ENCODE measurements around the gene PCBP3.

DNA sequence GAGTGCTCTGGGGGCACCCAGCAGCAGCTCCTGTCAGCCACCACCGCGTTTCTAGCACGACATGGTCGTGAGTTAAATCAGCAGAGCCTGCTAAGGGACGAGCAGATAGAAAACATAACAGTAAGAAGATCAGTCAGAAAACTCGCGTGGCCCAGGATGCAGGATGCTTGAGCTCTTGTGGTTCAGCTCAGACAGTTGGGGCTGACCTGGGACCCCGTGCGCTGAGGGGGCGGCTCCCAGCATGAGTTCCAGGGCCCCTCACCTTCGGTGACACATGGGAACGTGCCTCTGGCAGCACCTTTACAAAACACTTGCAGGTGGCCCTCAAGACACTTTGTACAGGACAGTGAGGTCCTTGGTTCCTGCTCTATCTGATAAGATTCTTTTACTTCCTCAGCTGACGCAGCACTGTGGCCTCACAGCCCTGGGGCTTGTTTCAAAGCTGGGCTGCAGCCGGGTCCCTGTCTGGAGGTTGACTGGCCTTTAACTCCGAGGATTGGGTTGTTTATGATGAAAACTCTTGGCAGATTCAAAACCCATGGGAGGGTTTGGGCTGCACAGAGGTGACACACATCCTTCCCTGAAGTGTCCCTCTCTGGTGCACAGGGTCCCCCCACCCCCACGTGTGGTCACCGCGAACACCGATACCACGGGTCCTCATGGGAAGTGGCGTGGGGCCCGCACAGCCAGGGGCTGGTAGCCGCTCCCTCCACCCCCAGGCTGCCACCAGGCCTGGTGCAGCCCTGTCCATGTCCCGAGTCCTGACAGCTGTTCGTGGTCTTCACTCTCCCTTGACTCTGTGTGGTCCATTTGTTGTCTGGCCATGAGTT, 272.7 kb downstream of the PCBP3 start:
- TF ChIP-seq ZNF75D (CRISPR knock-in tag; IDR thresholded peaks at IDR 0.05; ENCODE audit: borderline replicate concordance) (no peak), RAD21 (CRISPR knock-in tag; IDR thresholded peaks at IDR 0.05) (no peak), ZXDC (CRISPR knock-in tag; IDR thresholded peaks at IDR 0.05) (no peak), PITX1 (CRISPR knock-in tag; IDR thresholded peaks at IDR 0.05) (no peak), AGO2 (optimal IDR thresholded peaks at IDR 0.05; ENCODE audit: low read depth, low read length) (no peak), MAFK (conservative IDR thresholded peaks at IDR 0.05 in 1 of 2, IDR thresholded peaks at IDR 0.05 in 1 of 2; ENCODE audit: low read length in 2 of 2) (no peak), FOXK2 (IDR thresholded peaks at IDR 0.05) (no peak), POLR2AphosphoS5 (IDR thresholded peaks at IDR 0.05; ENCODE audit: low read depth, low read length) (no peak), CCAR2 (optimal IDR thresholded peaks at IDR 0.05; ENCODE audit: low read depth, low read length) (no peak), ESRRA (CRISPR knock-in tag; IDR thresholded peaks at IDR 0.05; ENCODE audit: low read depth) (no peak), BCL6 (CRISPR knock-in tag; IDR thresholded peaks at IDR 0.05) (no peak)
- TF ChIP-seq, protein P1, sequence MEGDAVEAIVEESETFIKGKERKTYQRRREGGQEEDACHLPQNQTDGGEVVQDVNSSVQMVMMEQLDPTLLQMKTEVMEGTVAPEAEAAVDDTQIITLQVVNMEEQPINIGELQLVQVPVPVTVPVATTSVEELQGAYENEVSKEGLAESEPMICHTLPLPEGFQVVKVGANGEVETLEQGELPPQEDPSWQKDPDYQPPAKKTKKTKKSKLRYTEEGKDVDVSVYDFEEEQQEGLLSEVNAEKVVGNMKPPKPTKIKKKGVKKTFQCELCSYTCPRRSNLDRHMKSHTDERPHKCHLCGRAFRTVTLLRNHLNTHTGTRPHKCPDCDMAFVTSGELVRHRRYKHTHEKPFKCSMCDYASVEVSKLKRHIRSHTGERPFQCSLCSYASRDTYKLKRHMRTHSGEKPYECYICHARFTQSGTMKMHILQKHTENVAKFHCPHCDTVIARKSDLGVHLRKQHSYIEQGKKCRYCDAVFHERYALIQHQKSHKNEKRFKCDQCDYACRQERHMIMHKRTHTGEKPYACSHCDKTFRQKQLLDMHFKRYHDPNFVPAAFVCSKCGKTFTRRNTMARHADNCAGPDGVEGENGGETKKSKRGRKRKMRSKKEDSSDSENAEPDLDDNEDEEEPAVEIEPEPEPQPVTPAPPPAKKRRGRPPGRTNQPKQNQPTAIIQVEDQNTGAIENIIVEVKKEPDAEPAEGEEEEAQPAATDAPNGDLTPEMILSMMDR (CRISPR knock-in tag; IDR thresholded peaks at IDR 0.05): no peak
- TF ChIP-seq, protein P2, sequence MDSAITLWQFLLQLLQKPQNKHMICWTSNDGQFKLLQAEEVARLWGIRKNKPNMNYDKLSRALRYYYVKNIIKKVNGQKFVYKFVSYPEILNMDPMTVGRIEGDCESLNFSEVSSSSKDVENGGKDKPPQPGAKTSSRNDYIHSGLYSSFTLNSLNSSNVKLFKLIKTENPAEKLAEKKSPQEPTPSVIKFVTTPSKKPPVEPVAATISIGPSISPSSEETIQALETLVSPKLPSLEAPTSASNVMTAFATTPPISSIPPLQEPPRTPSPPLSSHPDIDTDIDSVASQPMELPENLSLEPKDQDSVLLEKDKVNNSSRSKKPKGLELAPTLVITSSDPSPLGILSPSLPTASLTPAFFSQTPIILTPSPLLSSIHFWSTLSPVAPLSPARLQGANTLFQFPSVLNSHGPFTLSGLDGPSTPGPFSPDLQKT (CRISPR knock-in tag; IDR thresholded peaks at IDR 0.05; ENCODE audit: borderline replicate concordance): no peak
- TF ChIP-seq, protein P3, sequence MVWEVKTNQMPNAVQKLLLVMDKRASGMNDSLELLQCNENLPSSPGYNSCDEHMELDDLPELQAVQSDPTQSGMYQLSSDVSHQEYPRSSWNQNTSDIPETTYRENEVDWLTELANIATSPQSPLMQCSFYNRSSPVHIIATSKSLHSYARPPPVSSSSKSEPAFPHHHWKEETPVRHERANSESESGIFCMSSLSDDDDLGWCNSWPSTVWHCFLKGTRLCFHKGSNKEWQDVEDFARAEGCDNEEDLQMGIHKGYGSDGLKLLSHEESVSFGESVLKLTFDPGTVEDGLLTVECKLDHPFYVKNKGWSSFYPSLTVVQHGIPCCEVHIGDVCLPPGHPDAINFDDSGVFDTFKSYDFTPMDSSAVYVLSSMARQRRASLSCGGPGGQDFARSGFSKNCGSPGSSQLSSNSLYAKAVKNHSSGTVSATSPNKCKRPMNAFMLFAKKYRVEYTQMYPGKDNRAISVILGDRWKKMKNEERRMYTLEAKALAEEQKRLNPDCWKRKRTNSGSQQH (CRISPR knock-in tag; IDR thresholded peaks at IDR 0.05; ENCODE audit: low read depth): no peak

All from HepG2 (cell line).